Measurements from ENCODE around the gene ZNF512B.

ZNF512B gene

DNA sequence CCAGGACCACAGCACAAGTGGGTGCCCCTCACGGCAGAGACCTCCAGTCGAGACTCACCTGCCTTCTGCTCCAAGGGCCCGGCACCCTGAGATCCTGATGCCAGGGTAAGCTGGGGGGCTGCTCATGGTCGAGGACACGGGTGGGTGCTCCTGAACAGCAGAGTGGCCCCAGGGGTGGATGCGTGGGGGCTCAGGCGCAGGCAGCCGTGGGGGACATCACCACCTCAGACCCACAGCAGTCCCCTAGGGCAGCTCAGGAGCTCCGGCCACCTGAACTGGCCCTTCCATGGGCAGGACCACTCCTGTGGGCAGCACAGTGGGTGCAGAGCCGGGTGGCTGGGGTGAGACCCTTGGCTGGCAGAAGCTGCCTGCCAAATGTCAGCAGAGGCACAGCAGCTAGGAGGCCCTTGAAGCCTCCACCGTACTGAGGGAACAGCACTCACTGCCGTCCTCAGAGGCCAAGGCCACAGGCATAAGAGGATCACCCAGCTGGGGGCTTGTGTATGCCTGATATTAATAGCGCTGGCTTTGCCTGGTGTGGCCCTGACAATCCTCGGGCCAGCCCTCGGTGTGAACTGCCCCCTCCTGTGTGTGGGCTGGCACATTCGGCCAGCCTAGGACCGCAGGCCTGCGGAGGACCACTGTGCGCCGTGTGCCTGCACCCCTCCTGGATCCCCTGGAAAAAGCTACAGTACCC lies 18.9 kb downstream of the ZNF512B start:
- DNase-seq (ENCODE audit: low spot score), result no peak

DNA sequence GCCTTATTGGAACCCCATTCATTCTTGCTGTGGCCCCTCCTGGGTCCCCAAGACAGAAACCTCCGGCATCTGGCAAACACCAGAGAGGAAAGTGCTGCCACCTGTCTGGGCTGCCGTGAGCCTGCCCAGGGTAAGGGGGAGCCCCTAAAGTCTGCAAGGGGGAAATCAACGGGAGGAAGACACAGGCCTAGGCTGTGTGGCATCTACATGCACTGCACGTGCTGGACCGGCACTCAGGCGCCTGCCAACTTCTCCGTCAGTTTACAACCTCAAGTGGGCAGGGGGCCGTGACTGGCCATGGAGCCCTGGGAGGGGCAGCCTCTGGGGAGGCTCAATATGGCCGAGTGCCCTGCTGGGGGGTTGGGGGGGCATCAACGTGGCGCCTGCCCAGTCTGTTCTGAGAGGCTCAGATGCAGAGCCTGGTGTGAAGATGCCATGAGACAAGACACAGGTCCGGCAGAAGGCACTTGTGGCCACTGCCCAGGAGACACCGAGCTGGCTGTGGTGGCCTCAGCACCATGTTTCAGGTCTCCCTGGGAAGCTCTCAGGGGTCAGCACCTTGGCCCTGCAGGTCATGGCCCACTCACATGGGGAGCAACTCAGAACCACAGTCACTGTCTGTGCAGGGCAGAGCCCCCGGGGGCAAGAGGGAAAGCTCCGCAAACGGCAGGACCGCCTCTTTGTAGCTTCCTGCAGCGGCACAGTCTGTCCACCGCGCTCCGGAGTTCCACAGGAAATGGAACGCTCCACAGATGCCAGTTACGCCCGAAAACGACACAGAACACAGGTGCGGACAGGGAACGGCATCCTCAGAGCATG lies 21.9 kb downstream of the ZNF512B start:
- DNase-seq (ENCODE audit: low spot score), result no peak

DNA sequence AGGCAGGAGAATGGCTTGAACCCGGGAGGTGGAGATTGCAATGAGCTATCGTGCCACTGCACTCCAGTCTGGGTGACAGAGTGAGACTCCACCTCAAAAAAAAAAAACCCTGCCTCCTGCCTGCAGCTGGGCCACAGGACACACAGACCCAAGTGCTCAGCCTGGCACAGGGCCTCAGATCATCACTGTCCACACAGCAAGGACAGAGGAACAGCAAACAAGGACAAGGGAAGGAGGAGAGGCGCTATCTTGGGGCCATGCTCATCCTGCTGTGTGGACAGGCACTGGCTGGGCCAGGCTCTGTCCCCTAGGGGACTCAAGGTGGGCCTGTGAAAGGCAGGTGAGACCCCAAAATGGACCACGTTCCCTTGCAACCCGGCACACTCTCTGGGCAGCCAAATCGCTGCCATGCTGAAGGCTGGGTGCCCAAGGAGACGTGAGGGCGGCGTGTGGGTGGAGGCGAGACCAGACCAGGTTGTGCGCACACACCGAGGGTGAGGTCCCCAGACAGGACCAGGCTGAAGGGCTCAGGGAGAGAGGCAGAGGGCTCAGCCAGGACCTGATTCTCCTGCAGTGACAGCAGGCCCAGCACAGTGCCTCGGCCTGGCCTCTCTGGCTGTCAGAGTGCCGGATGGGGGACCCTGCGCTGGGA lies 22.6 kb downstream of the ZNF512B start:
- no peak for DNase-seq (ENCODE audit: low spot score)

DNA sequence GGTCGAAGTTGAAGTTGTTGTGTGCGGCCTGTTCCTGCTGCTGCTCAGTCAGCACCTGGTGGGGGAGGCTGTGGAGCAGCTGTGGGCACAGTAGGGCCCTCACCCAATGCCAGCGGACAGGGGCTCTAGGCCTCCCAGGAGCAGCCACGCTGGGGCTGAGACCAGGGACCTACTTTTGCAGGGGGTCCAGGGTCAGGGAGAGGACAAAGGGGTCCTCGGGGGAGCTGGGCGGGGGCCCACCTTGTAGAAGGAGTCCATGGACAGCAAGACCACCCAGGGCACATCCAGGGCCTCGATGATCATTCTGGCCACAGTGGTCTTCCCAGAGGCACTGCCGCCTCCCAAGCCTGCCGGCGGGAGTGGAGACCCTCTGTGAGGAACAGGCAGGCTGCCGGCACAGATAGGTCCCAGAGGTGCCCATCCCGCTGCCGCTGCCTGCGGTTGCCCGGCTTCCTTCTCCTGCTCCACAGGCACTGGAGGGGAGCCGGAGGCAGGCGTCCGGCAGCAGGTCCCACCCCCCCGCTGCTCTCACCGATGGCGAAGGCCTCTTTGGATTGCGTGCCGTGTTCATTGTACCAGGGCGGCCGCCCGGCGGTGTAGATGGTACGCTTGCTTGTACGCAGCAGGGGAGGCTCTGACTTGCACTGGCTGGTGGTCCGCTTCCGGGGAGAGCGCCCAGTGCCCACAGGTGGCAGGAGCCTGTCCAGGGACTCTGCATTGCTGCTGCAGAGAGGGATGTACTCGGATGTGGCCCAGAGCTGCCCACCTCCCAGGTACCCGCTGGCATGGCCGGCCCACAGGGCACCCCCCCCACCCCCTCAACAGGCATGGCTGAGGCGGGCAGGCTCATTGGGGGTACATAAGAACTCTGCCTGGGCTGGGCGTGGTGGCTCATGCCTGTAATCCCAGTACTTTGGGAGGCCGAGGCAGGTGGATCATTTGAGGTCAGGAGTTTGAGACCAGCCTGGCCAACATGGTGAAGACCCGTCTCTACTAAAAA lies 23.5 kb downstream of the ZNF512B start:
- DNase-seq (ENCODE audit: low spot score), result no peak

DNA sequence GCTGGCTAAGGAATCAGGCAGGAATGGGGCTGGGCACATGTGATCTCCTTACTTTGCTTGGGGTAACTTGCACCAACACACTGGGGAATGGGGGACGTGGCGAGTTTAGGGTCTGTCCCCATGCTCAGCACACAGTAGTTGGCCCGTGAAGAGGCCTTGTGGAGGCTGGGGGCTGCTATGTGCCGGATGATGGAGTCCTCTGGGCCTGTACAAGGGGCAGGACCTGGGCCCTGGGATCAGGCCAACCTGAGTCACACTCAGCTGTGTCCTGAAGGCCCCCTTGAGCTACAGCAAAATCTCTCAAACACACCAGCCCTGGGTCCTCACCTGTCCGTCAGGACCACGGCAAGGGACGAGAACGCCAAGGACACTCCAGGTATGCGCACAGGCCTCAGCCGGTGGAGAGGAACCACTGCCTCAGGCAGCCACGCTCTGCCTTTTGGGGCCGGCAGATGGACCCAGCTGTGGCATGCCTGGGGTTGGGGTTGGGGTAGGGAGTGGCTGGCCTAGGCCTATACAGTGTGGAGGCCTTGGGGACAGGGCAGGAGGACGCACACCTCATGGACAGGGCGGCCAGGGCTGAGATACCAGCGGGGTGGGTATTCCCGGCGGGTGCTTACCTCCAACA lies 24.6 kb downstream of the ZNF512B start:
- DNase-seq (ENCODE audit: low spot score), result no peak

DNA sequence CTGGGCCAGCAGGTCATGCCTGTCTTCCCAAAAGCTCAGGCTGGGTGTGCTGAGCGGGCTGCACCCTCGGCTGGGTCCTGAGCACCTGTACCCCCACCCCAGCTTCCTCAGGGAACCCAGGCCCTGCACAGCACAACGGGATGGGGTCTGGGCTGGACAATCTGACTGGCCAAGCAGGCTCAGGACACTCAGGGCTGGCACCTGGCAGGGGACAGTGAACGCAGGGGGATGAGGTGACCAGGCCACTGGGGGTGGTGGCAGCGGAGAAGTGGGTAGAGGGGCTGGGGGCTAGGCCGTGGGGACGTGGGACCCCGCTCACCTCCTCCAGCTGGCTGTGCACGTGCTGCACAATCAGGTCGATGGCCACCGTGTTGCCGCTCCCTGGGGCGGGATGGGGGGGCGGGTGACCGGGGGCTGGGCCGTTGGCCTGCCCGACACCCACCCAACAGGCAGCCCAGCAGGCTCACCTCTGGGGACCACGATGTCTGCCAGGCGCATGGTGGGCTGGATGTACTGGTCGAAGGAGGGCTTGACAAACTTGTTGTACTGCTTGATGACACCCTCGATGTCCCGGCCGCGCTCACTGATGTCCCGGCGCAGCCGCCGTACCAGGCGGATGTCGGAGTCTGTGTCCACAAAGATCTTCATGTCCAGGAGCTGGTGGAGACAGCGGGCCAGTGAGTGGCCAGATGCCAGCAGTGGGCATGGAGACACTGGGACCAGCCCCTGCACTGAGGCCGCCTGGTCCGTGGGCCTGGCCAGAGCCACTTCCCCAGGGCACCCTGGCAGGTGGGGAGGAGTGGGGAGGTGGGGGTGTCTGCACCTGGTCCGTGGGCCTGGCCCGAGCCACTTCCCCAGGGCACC lies 25.4 kb downstream of the ZNF512B start:
- DNase-seq (ENCODE audit: low spot score), result no peak

DNA sequence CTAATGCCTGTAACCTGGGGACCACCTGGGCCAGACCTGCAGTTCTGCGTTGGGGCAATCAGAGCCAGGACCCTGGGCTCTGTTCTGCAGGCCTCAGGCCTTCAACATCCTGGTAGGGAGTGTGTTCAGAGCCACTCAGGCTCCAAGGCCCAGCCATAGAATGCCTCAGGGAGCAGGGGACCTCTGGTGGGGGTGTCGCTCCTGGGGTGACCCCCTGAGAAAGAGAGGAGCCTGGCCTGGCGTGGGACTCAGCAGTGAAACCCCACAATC lies 26.0 kb downstream of the ZNF512B start:
- DNase-seq (ENCODE audit: low spot score), result no peak

DNA sequence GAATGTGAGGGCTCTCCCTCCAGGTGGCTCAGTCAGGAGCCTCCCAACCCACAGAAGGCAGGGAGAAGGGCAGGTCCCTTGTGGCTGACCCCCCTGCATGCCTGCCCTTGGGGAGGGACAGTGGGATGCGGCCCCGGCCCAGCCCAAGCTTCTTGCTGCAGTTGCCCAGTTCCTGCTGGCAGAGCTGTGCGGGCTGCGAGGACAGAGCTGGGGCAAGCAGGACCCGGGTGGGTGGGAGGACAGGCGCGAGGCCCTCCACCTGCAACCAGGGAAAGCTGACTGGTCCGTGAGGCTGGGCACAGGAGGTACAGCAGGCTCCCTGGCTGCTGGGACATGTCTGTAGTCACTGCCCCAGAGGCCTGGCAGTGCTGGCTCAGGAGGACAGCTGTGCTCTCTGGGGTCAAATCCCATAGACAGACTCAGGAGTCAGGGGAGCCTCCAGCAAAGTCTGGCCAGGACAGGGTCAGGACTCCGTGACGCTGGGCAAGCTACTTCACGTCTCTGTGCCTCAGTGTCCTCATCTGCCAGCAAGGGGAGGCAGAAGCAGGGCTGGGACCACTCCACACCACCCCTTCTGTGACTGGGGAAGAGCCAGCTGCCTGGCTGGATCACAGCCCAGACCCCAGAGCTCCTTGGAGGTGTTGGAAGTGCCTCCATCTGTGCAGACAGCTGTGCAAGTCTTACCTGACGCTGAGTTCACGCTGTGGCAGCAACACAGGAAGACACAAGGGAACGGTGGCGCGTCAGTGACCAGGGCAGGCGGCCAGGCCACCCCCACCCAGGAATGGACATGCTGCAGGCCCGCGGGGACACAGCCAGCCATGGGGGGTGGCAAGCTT lies 26.5 kb downstream of the ZNF512B start:
- no peak for DNase-seq (ENCODE audit: low spot score)

DNA sequence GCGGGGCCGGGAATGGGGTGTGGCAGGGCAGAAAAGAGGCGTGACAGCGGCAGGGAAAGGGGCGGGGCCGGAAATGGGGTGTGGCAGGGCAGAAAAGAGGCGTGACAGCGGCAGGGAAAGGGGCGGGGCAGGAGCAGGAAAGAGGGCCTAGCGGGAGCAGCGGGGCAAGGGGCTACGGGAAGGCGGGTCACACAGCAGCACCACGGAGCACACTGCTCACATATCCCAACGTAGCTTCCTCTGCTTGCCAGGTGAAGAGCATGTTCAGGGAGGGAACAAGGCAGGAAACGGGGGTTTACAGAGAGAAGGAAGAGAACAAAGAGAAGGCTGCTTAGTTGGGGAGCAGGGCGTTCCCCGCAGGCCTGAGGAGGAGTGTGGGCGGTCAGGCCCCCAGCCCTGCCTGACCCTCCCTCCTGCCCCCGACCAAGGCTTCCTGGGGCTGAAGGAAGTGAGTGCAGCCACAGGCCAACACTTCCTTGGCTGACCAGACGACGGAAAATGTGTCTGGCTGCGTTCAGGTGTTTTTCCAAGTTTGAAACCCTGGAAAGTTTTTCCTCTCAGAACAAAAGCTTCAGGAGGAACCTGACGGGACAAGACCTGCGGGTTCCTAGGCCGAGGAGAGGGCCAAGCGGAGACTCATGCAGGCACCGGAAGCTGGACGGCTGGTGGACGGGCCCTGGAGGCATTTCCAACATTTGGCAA lies 27.3 kb downstream of the ZNF512B start:
- no peak for DNase-seq (ENCODE audit: low spot score)

DNA sequence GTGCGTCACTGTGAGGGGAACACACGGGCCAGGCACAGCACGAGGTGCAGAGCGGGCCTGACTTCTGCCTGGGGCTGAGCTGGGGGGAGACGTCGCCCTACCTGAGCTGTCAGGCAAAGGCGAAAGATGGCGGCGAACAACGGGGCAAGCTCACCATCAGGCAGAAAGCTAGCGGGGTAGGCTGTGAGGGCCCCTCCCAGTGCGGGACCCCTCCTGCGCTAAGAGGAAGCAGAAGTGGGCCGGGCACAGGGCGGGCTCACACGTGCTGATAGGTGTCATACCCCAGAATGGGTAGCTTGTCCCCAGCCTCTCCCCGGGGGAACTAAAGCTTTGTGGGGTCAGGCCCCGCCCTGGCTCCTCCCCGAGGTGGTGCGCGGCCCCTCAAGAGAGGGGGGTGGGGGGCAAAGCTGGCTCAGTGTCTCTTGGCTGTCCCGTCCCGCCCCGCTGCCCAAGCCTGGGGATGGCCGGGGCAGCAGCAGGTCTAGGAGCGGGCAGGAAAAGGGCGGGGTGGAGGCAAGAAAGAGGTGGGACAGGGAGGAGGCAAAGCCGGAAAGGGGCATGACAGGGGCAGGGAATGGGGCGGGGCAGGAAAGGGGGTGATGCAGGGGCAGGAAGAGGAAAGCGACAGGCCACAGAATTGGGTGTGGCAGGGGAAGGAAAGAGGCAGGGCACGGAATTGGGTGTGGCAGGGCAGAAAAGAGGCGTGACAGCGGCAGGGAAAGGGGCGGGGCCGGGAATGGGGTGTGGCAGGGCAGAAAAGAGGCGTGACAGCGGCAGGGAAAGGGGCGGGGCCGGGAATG lies 28.2 kb downstream of the ZNF512B start:
- no peak for DNase-seq (ENCODE audit: low spot score)

DNA sequence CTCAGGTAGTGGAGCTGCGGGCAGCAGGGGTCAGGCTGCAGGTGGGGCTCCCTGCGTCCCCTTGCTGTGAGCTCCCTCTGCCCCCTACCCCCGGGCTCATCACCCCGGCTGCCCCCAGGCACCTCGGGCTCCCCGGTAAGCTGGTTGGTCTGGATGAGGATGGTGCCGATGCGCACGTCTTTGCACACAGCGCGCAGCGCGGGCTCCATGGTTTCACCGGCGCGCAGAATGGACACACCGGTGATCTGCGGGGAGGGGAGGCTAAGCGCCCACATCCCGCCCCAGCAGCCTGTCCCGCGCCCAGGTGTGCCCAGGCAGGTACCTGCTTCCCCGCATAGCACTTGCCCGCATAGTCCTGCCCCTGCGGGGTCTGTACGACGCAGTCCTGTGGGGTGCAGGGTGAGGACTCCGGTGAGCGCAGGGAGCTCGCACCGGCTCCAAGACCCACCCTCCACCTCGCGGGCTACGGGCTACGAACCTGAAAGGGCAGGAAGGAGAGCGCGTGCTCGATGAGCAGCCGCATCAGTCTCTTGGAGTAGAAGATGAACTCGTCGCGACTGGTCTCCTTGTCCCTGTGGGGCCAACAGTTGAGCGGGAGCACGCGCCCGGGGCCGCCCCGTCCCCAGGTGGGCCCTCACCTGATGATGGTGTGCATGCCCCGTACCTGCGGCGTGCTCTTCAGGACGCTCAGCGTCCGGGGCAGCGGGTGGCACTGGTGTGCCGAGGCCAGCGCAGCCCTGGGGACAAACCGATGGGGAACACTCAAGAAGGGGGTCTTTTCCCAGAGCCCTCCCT lies 29.1 kb downstream of the ZNF512B start:
- DNase-seq (ENCODE audit: low spot score), result no peak

DNA sequence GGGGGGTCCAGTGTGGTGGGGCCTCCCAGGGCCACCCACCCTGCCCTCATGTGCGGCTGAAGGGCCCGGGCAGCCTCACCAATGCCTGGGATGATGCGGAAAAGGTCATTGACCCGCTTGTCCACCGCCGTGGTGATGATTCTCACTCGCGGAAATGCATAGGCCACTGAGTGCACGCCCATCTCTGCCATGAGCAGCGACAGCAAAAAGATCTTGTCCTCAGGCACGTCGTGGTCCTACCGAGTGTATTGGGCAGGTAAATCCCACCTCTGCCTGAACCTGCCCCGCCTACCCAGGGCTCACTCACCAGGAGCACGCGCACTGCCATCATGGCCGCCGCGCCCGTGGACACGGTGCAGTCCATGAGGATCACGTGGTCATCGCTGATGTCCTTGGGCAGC lies 29.7 kb downstream of the ZNF512B start:
- no peak for DNase-seq (ENCODE audit: low spot score)

DNA sequence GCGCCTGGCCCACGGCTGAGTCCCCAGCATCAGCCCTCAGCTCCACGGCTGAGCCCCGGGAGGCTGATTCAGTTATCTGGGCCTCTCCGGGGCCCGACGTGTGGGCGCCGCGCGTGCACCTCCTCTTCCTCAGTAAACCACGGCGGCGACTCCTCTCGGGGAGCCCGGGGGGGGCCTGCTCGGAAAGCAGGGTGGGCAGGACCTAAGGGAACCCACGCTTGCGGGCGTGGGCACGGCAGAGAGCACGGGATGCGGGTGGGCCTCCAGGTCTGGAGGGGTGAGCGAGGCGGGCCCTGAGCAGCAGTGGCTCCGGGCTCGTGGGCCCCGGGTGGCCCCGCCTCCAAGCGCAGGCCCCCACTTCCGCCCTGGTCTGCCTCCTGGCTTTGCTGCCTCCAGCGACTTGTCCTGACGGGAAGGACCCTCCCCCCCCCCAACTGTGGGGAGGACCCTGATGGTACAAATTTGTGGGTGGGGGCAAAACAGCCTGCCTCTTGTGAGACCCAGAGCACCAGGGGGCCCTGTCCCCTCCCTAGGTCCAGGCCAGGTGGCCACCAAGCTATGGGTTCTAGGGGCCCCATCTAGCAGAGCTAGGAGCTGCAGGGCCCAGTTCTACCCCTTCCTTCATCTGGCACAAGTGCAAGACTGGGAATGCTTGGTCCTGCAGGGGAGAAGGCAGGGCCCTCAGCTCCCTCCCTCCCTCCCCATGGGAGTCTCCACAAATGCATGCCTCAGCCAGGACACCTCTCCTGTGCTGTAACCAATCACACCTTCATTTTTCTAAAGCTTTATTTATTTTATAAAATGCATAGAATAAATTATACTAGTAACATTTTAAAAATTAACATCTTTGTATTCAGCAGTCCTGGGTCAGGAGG lies 30.4 kb downstream of the ZNF512B start:
- no peak for DNase-seq (ENCODE audit: low spot score)

DNA sequence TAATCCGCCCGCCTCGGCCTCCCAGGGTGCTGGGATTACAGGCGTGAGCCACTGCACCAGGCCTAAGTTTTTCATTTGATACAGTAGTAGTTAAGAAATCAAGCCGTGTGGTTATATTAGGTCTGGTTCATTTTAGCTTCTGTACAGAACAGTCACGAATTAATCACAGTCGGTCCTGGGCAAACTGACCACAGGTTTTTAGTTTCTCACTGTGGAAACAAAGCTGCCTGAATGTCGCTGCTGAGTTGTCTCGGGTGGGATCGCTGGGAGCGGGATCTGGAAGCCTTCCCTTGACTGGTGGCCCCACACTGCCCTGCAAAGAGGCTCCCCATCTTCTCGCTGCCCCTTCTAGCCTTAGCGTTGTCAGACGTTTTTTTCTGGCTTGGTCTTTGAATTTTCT lies 32.1 kb downstream of the ZNF512B start:
- DNase-seq (ENCODE audit: low spot score), result no peak

DNA sequence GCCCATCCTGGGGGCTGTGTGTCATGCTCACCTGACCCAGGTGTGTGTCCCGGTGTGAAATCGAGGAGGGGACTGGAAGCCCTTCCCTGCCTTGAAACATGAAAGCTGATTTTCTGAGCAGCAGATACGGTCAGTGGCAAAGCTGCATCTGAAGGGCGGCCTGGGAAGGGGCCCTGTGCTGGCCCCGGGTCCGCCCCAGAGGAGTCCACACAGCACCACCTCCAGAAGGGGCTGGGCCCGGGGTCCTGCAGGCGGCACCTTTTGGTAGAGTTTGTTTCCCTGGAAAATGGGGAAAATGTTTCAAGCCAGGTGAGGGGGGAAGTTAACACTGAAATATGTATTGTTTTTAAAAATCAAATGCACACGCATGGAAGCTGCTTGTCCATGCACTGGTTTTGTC lies 34.3 kb downstream of the ZNF512B start:
- DNase-seq (ENCODE audit: low spot score), result no peak

DNA sequence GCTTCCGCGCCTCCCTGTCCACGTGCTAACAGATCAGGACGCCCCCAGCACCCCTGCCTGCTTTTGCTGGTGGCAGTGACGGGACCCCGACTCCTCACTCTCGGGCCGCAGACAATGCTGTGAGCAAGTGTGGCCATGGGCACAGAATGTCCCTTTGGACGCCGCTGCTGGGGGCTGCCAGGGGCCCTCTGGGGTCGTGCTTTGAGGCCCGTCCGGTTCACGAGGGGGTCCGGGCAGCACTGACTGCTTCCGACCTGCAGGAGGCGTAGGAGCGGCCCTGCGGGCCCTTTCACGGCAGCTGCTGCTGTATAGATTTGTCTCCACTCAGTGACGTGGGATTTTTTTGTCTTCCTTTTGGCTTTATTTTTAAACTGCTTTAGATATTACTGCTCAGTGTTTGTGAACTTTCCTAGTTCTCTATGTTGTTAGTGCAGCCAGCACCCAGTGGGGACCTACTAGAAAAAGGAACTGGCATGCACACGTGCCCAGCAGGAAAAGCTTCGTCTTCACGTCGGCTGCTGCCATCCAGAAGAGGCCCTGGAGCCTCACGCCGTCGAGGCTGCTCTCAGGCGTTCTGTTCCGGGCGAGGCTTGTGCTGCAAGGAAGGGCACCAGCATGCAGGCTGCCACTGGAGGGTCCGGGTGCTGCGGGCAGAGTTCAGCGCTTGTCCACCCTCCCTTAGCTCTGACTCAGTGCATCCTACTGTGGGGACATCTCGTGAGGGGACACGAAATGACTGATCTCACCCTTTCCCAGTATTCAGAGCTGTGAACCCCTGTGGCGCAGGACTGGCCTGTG lies 35.3 kb downstream of the ZNF512B start:
- no peak for DNase-seq (ENCODE audit: low spot score)

Data from left forelimb (tissue), 1 donor.